ENCODE results near the gene DHRS9.
"Not testable (repeated sequence)": the region's sequence is repeated elsewhere in the genome, so short reads cannot be mapped to it uniquely, and the experiment has no call there.

The DHRS9 gene

GRCh38 chr2:169119123-169119760 is 49.9 kb downstream of the DHRS9 start:
- H4K20me1 ChIP-seq (ENCODE audit: insufficient read depth, low read length), result no peaks in the 10 kb centered on the region
- H3K36me3 ChIP-seq (replicated peaks; ENCODE audit: low read depth, low read length), result no peaks in the 10 kb centered on the region
- no peak overlapping the region for H3K4me3 ChIP-seq (ENCODE audit: low read length)

GRCh38 chr2:169119851-169120250 is 50.5 kb downstream of the DHRS9 start:
- Histone ChIP-seq H3K27me3 (ENCODE audit: low read depth, low read length) (peaks cover 14% of the 10 kb centered on the region), H3K4me3 (ENCODE audit: low read length) (no peak overlapping the region), H3K36me3 (replicated peaks; ENCODE audit: low read depth, low read length) (no peaks in the 10 kb centered on the region), H3K9me3 (ENCODE audit: insufficient read depth, low read length) (no peaks in the 10 kb centered on the region), H4K20me1 (ENCODE audit: insufficient read depth, low read length) (no peaks in the 10 kb centered on the region), H3K79me2 (ENCODE audit: low read length) (no peaks in the 10 kb centered on the region), H3K4me1 (ENCODE audit: low read length) (no peaks in the 10 kb centered on the region), H3K9ac (ENCODE audit: low read length) (no peak overlapping the region), H3K4me2 (ENCODE audit: low read length) (no peak overlapping the region), H2AFZ (ENCODE audit: low read depth, low read length) (no peak overlapping the region), H3K27ac (ENCODE audit: low read length) (no peak overlapping the region)
- TF ChIP-seq CTCF (IDR thresholded peaks at IDR 0.05; ENCODE audit: low read depth, low read length) (no peak), EZH2phosphoT487 (IDR thresholded peaks at IDR 0.05; ENCODE audit: low read depth) (no peak)

More at GRCh38 chr2:169119123-169119760, 49.9 kb downstream of the DHRS9 start:
- Histone ChIP-seq H3K9ac (ENCODE audit: low read length) (no peak overlapping the region), H3K27me3 (ENCODE audit: low read depth, low read length) (peaks cover 12% of the 10 kb centered on the region), H2AFZ (ENCODE audit: low read depth, low read length) (no peak overlapping the region), H3K27ac (ENCODE audit: low read length) (no peak overlapping the region), H3K4me2 (ENCODE audit: low read length) (no peak overlapping the region), H3K79me2 (ENCODE audit: low read length) (no peaks in the 10 kb centered on the region), H3K9me3 (ENCODE audit: insufficient read depth, low read length) (no peaks in the 10 kb centered on the region), H3K4me1 (ENCODE audit: low read length) (no peaks in the 10 kb centered on the region)
- TF ChIP-seq EZH2phosphoT487 (IDR thresholded peaks at IDR 0.05; ENCODE audit: low read depth), result no peak
- TF ChIP-seq CTCF (IDR thresholded peaks at IDR 0.05; ENCODE audit: low read depth, low read length), result no peak

- Histone ChIP-seq H3K9me3 (ENCODE audit: insufficient read depth, low read length) (no peaks in the 10 kb centered on the region), H3K9ac (ENCODE audit: low read length) (no peak overlapping the region), H3K4me1 (ENCODE audit: low read length) (0 out of 2 replicates have a peak, but pooled peaks cover 4% of the 10 kb centered on the region), H3K36me3 (replicated peaks; ENCODE audit: low read depth, low read length) (no peaks in the 10 kb centered on the region), H3K79me2 (ENCODE audit: low read length) (no peaks in the 10 kb centered on the region), H2AFZ (ENCODE audit: low read depth, low read length) (no peak overlapping the region), H3K4me2 (ENCODE audit: low read length) (no peak overlapping the region), H3K27ac (ENCODE audit: low read length) (no peak overlapping the region), H4K20me1 (ENCODE audit: insufficient read depth, low read length) (no peaks in the 10 kb centered on the region), H3K4me3 (ENCODE audit: low read length) (no peak overlapping the region), H3K27me3 (ENCODE audit: low read depth, low read length) (no peaks in the 10 kb centered on the region)
- TF ChIP-seq EZH2phosphoT487 (IDR thresholded peaks at IDR 0.05; ENCODE audit: low read depth) (no peak), CTCF (IDR thresholded peaks at IDR 0.05; ENCODE audit: low read depth, low read length) (no peak)
Observed at GRCh38 chr2:169129703-169130243, 60.4 kb downstream of the DHRS9 start.

- Histone ChIP-seq H3K27me3 (ENCODE audit: low read depth, low read length) (no peaks in the 10 kb centered on the region), H4K20me1 (ENCODE audit: insufficient read depth, low read length) (no peaks in the 10 kb centered on the region), H3K36me3 (replicated peaks; ENCODE audit: low read depth, low read length) (no peaks in the 10 kb centered on the region), H3K9me3 (ENCODE audit: insufficient read depth, low read length) (no peaks in the 10 kb centered on the region), H3K27ac (ENCODE audit: low read length) (no peak overlapping the region), H2AFZ (ENCODE audit: low read depth, low read length) (no peak overlapping the region), H3K4me2 (ENCODE audit: low read length) (peak overlapping the region; percentile 42), H3K4me1 (ENCODE audit: low read length) (0 out of 2 replicates have a peak, but pooled peaks cover 4% of the 10 kb centered on the region), H3K9ac (ENCODE audit: low read length) (no peak overlapping the region), H3K4me3 (ENCODE audit: low read length) (no peak overlapping the region), H3K79me2 (ENCODE audit: low read length) (no peaks in the 10 kb centered on the region)
- TF ChIP-seq EZH2phosphoT487 (IDR thresholded peaks at IDR 0.05; ENCODE audit: low read depth), result no peak
- peak; percentile 82 for TF ChIP-seq CTCF (IDR thresholded peaks at IDR 0.05; ENCODE audit: low read depth, low read length)
Observed at GRCh38 chr2:169131587-169132512, 62.5 kb downstream of the DHRS9 start.

GRCh38 chr2:169134272-169134671 is 64.9 kb downstream of the DHRS9 start:
- not testable (repeated sequence) for H4K20me1 ChIP-seq (ENCODE audit: insufficient read depth, low read length); H3K79me2 ChIP-seq (ENCODE audit: low read length); H3K4me2 ChIP-seq (ENCODE audit: low read length); H3K27me3 ChIP-seq (ENCODE audit: low read depth, low read length); H3K9ac ChIP-seq (ENCODE audit: low read length); H3K9me3 ChIP-seq (ENCODE audit: insufficient read depth, low read length); H2AFZ ChIP-seq (ENCODE audit: low read depth, low read length); H3K36me3 ChIP-seq (replicated peaks; ENCODE audit: low read depth, low read length); H3K4me1 ChIP-seq (ENCODE audit: low read length); H3K27ac ChIP-seq (ENCODE audit: low read length); H3K4me3 ChIP-seq (ENCODE audit: low read length)

- not testable (repeated sequence) for H3K4me2 ChIP-seq (ENCODE audit: low read length); H4K20me1 ChIP-seq (ENCODE audit: insufficient read depth, low read length); H3K79me2 ChIP-seq (ENCODE audit: low read length); H2AFZ ChIP-seq (ENCODE audit: low read depth, low read length); H3K4me1 ChIP-seq (ENCODE audit: low read length); H3K27ac ChIP-seq (ENCODE audit: low read length); H3K9ac ChIP-seq (ENCODE audit: low read length); H3K4me3 ChIP-seq (ENCODE audit: low read length); H3K27me3 ChIP-seq (ENCODE audit: low read depth, low read length); H3K36me3 ChIP-seq (replicated peaks; ENCODE audit: low read depth, low read length); H3K9me3 ChIP-seq (ENCODE audit: insufficient read depth, low read length)
Observed at GRCh38 chr2:169136428-169136827, 67.1 kb downstream of the DHRS9 start.
